Mesothelial cell of epicardium (in vitro differentiated cells): ENCODE data around the gene DNAJC18. TPM values are rescaled to one million over a fixed set of nuclear protein-coding genes. Genes with fewer than 3 reads are reported as not detected.

Experiments
- DNase-seq, 2 experiments: peaks; one replicate each; pipeline ENCODE4 v3.0.0; 2021; ENCODE audit warnings: low spot score in 2 of 2; ENCODE audit not compliant: unreplicated experiment in 2 of 2
- H3K27ac Mint-ChIP-seq: 2 replicates; pipeline ENCODE4 v1.8.0; 2021; ENCODE audit warnings: mixed read lengths
- H3K27me3 Mint-ChIP-seq: 2 replicates; pipeline ENCODE4 v1.8.0; 2021; ENCODE audit warnings: low read depth, mixed read lengths
- H3K36me3 Mint-ChIP-seq: 2 replicates; pipeline ENCODE4 v1.8.0; 2021; ENCODE audit warnings: mixed read lengths
- H3K4me1 Mint-ChIP-seq: 2 replicates; pipeline ENCODE4 v1.8.0; 2021; ENCODE audit warnings: mixed read lengths
- H3K4me3 Mint-ChIP-seq: 2 replicates; pipeline ENCODE4 v1.8.0; 2021; ENCODE audit warnings: mild to moderate bottlenecking, moderate library complexity, mixed read lengths
- H3K9me3 Mint-ChIP-seq: 2 replicates; pipeline ENCODE4 v1.8.0; 2021; ENCODE audit warnings: mixed read lengths
- CTCF ChIP-seq: fragments of 200-600 bp; sonication (generic); IDR thresholded peaks from one replicate; pipeline ENCODE4 v1.5.0; 2021; ENCODE audit warnings: antibody characterized with exemption; ENCODE audit not compliant: unreplicated experiment
- total RNA-seq: library from RNA; stranded (reverse); gene quantifications from 3 replicates; pipeline ENCODE4 v1.2.1, GENCODE V29; 2021

DNAJC18 gene
- total RNA-seq, 1 donor from 2014 or later: 25.2 TPM

GRCh38 chr5:139473105-139473504 lies 33.8 kb upstream of the DNAJC18 start:
- H3K9me3 Mint-ChIP-seq: no peaks in the 10 kb centered on the region
- no peaks in the 10 kb centered on the region for H3K36me3 Mint-ChIP-seq
- H3K4me1 Mint-ChIP-seq: peaks cover 31% of the 10 kb centered on the region
- no peaks in the 10 kb centered on the region for H3K27me3 Mint-ChIP-seq
- H3K27ac Mint-ChIP-seq: peak overlapping the region; percentile 88
- no peak for TF ChIP-seq CTCF
- no peak for DNase-seq
- no peak overlapping the region for H3K4me3 Mint-ChIP-seq

GRCh38 chr5:139472386-139473030 lies 33.2 kb upstream of the DNAJC18 start:
- H3K27ac Mint-ChIP-seq: peak overlapping the region; percentile 88
- H3K9me3 Mint-ChIP-seq: no peaks in the 10 kb centered on the region
- TF ChIP-seq CTCF: no peak
- no peak for DNase-seq
- H3K36me3 Mint-ChIP-seq: no peaks in the 10 kb centered on the region
- H3K27me3 Mint-ChIP-seq: no peaks in the 10 kb centered on the region
- peaks cover 31% of the 10 kb centered on the region for H3K4me1 Mint-ChIP-seq
- H3K4me3 Mint-ChIP-seq: no peak overlapping the region

- Mint-ChIP-seq H3K4me3 (no peak within 1 kb of the TSS), H3K27me3 (no peaks in the 10 kb centered on the region), H3K27ac (no peak within 1 kb of the TSS), H3K9me3 (no peaks in the 10 kb centered on the region), H3K36me3 (no peaks in the 10 kb centered on the region), H3K4me1 (peaks cover 31% of the 10 kb centered on the region)
- no peak for TF ChIP-seq CTCF
- DNase-seq: no peak
Observed at GRCh38 chr5:139470821-139471300, 31.5 kb upstream of the DNAJC18 start, which contains the start of gene SMIM33. TSS of gene SMIM33 (plus strand) at chr5:139471004. CDS start at chr5:139471122, 118 bp downstream.

GRCh38 chr5:139468421-139468931 lies 29.2 kb upstream of the DNAJC18 start:
- peaks cover 15% of the 10 kb centered on the region for H3K4me1 Mint-ChIP-seq
- no peak for DNase-seq
- no peaks in the 10 kb centered on the region for H3K36me3 Mint-ChIP-seq
- H3K9me3 Mint-ChIP-seq: no peaks in the 10 kb centered on the region
- H3K27ac Mint-ChIP-seq: no peak overlapping the region
- H3K4me3 Mint-ChIP-seq: no peak overlapping the region
- H3K27me3 Mint-ChIP-seq: no peaks in the 10 kb centered on the region
- TF ChIP-seq CTCF: no peak

GRCh38 chr5:139462586-139463276 lies 23.4 kb upstream of the DNAJC18 start, which contains the start of gene ECSCR:
TSS of gene ECSCR (minus strand) at chr5:139462743. CDS start at chr5:139462670, 73 bp downstream.
- Mint-ChIP-seq H3K9me3 (no peaks in the 10 kb centered on the region), H3K36me3 (no peaks in the 10 kb centered on the region), H3K4me1 (peaks cover 5% of the 10 kb centered on the region), H3K4me3 (no peak within 1 kb of the TSS), H3K27me3 (no peaks in the 10 kb centered on the region), H3K27ac (no peak within 1 kb of the TSS)
- no peak for DNase-seq
- TF ChIP-seq CTCF: no peak
